GM19468 (cell line): Measurements from ENCODE around the gene GLB1L2.
A peak's percentile ranks its signal among the peaks of the same experiment; 100 is the strongest.

ENCODE experiments used
- ATAC-seq: cut with Tn5 transposase; IDR thresholded peaks from one replicate; pipeline ENCODE4 v1.9.1; 2021; ENCODE audit warnings: mild to moderate bottlenecking, moderate library complexity, moderate number of reproducible peaks; ENCODE audit not compliant: unreplicated experiment; ENCODE audit errors: extremely low read depth

Gene GLB1L2

GRCh38 chr11:134346101-134346975 is 14.6 kb downstream of the GLB1L2 start:
- ATAC-seq, result no peak

- ATAC-seq, result no peak
Measured at GRCh38 chr11:134346976-134347350, 15.2 kb downstream of the GLB1L2 start.

- no peak for ATAC-seq
Measured at GRCh38 chr11:134347441-134347840, 15.7 kb downstream of the GLB1L2 start.

- ATAC-seq, result no peak
Measured at GRCh38 chr11:134349109-134349801, 17.5 kb downstream of the GLB1L2 start.

GRCh38 chr11:134349802-134350355 is 18.1 kb downstream of the GLB1L2 start:
- ATAC-seq, result no peak

- ATAC-seq, result no peak
Measured at GRCh38 chr11:134350381-134350780, 18.6 kb downstream of the GLB1L2 start.

GRCh38 chr11:134352111-134352510 is 20.3 kb downstream of the GLB1L2 start:
- ATAC-seq, result no peak

GRCh38 chr11:134355136-134355535 is 23.3 kb downstream of the GLB1L2 start:
- no peak for ATAC-seq

- no peak for ATAC-seq
Measured at GRCh38 chr11:134355656-134356055, 23.9 kb downstream of the GLB1L2 start.

GRCh38 chr11:134356656-134357544 is 25.1 kb downstream of the GLB1L2 start:
- no peak for ATAC-seq

- ATAC-seq, result no peak
Measured at GRCh38 chr11:134357545-134357839, 25.7 kb downstream of the GLB1L2 start.

GRCh38 chr11:134358165-134358855 is 26.5 kb downstream of the GLB1L2 start:
- ATAC-seq, result no peak

- ATAC-seq, result no peak
Measured at GRCh38 chr11:134358856-134359490, 27.2 kb downstream of the GLB1L2 start.

- ATAC-seq, result no peak
Measured at GRCh38 chr11:134359646-134360045, 27.9 kb downstream of the GLB1L2 start.

- peak; percentile 79 for ATAC-seq
Measured at GRCh38 chr11:134360050-134360835, 28.5 kb downstream of the GLB1L2 start.

GRCh38 chr11:134361661-134362060 is 29.9 kb downstream of the GLB1L2 start:
- ATAC-seq, result no peak

- no peak for ATAC-seq
Measured at GRCh38 chr11:134362192-134362901, 30.6 kb downstream of the GLB1L2 start.

GRCh38 chr11:134363161-134363560 is 31.4 kb downstream of the GLB1L2 start:
- no peak for ATAC-seq
